Chondrocyte (in vitro differentiated cells): ENCODE results near the gene HOXB7. TPM values are rescaled to one million over a fixed set of nuclear protein-coding genes. Genes with fewer than 3 reads are reported as not detected.

ENCODE experiments used
- DNase-seq: peaks from one replicate; pipeline ENCODE4 v3.0.0; 2021; ENCODE audit warnings: mixed read lengths, low spot score
- H3K27ac Mint-ChIP-seq: one replicate; pipeline ENCODE4 v1.8.0; 2021; ENCODE audit warnings: mild to moderate bottlenecking, moderate library complexity, mixed read lengths; ENCODE audit not compliant: unreplicated experiment
- H3K27me3 Mint-ChIP-seq: 2 replicates; pipeline ENCODE4 v1.8.0; 2021; ENCODE audit warnings: low read depth, mixed read lengths
- H3K36me3 Mint-ChIP-seq: 2 replicates; pipeline ENCODE4 v1.8.0; 2021; ENCODE audit warnings: low read depth, mixed read lengths
- H3K4me1 Mint-ChIP-seq: 2 replicates; pipeline ENCODE4 v1.8.0; 2021; ENCODE audit warnings: low read depth, mild to moderate bottlenecking, mixed read lengths
- H3K4me3 Mint-ChIP-seq: one replicate; pipeline ENCODE4 v1.8.0; 2021; ENCODE audit warnings: mild to moderate bottlenecking, moderate library complexity, mixed read lengths; ENCODE audit not compliant: unreplicated experiment
- H3K9me3 Mint-ChIP-seq: 2 replicates; pipeline ENCODE4 v1.8.0; 2021; ENCODE audit warnings: low read depth, mixed read lengths
- CTCF ChIP-seq: fragments of 200-600 bp; sonication (generic); IDR thresholded peaks from 2 replicates; pipeline ENCODE4 v1.5.0; 2021; ENCODE audit warnings: antibody characterized with exemption, mild to moderate bottlenecking, moderate library complexity
- total RNA-seq: library from RNA; stranded (reverse); gene quantifications from 3 replicates; pipeline ENCODE4 v1.2.1, GENCODE V29; 2021

Gene HOXB7
- total RNA-seq, 1 donor from 2014 or later, result not detected

- DNase-seq, result no peak
- H3K4me3 Mint-ChIP-seq, result no peak overlapping the region
- no peak for TF ChIP-seq CTCF
- peaks cover 76% of the 10 kb centered on the region for H3K27me3 Mint-ChIP-seq
- no peak overlapping the region for H3K27ac Mint-ChIP-seq
- H3K4me1 Mint-ChIP-seq, result no peaks in the 10 kb centered on the region
- H3K36me3 Mint-ChIP-seq, result no peaks in the 10 kb centered on the region
- H3K9me3 Mint-ChIP-seq, result no peaks in the 10 kb centered on the region
Measured at GRCh38 chr17:48571024-48571818, 39.6 kb downstream of the HOXB7 start.

GRCh38 chr17:48570325-48571023, 40.3 kb downstream of the HOXB7 start:
- TF ChIP-seq CTCF, result no peak
- Mint-ChIP-seq H3K9me3 (no peaks in the 10 kb centered on the region), H3K4me1 (no peaks in the 10 kb centered on the region), H3K27me3 (peaks cover 71% of the 10 kb centered on the region), H3K4me3 (no peak overlapping the region), H3K27ac (no peak overlapping the region), H3K36me3 (no peaks in the 10 kb centered on the region)
- DNase-seq, result no peak

- peaks cover 65% of the 10 kb centered on the region for H3K27me3 Mint-ChIP-seq
- H3K27ac Mint-ChIP-seq, result no peak overlapping the region
- no peak overlapping the region for H3K4me3 Mint-ChIP-seq
- no peak for DNase-seq
- no peaks in the 10 kb centered on the region for H3K4me1 Mint-ChIP-seq
- no peaks in the 10 kb centered on the region for H3K36me3 Mint-ChIP-seq
- no peaks in the 10 kb centered on the region for H3K9me3 Mint-ChIP-seq
- TF ChIP-seq CTCF, result no peak
Measured at GRCh38 chr17:48569674-48570324, 41.0 kb downstream of the HOXB7 start.

GRCh38 chr17:48569240-48569582, 41.6 kb downstream of the HOXB7 start:
- Mint-ChIP-seq H3K4me3 (no peak overlapping the region), H3K27ac (no peak overlapping the region), H3K9me3 (no peaks in the 10 kb centered on the region), H3K4me1 (no peaks in the 10 kb centered on the region), H3K36me3 (no peaks in the 10 kb centered on the region), H3K27me3 (peaks cover 59% of the 10 kb centered on the region)
- DNase-seq, result no peak
- TF ChIP-seq CTCF, result no peak

GRCh38 chr17:48568499-48569239, 42.1 kb downstream of the HOXB7 start:
- TF ChIP-seq CTCF, result no peak
- H3K9me3 Mint-ChIP-seq, result no peaks in the 10 kb centered on the region
- H3K4me1 Mint-ChIP-seq, result no peaks in the 10 kb centered on the region
- H3K4me3 Mint-ChIP-seq, result no peak overlapping the region
- no peak for DNase-seq
- no peaks in the 10 kb centered on the region for H3K36me3 Mint-ChIP-seq
- peaks cover 56% of the 10 kb centered on the region for H3K27me3 Mint-ChIP-seq
- no peak overlapping the region for H3K27ac Mint-ChIP-seq
